Neural cell (in vitro differentiated cells): ENCODE data around the gene LFNG. TPM values are rescaled to one million over a fixed set of nuclear protein-coding genes. Genes with fewer than 3 reads are reported as not detected.

ENCODE experiments used
- H2AFZ ChIP-seq: fragments of 200-600, 300-800 bp; sonication (generic), shearing (Covaris generic); 2 replicates; pipeline ENCODE4 v1.6.0; 2014; ENCODE audit warnings: low read depth, mild to moderate bottlenecking, antibody characterized with exemption, low read length, moderate library complexity
- H3F3A ChIP-seq: fragments of 200-600 bp; shearing (Covaris generic); 2 replicates; pipeline ENCODE4 v1.6.1; 2016; ENCODE audit warnings: mild to moderate bottlenecking, moderate library complexity, mixed read lengths, antibody characterized with exemption, low read length; ENCODE audit not compliant: insufficient read depth, poor library complexity, severe bottlenecking
- H3K27ac ChIP-seq: fragments of 200-600, 300-800 bp; sonication (generic), shearing (Covaris generic); 2 replicates; pipeline ENCODE4 v1.5.1; 2014; ENCODE audit warnings: mild to moderate bottlenecking, low read length, moderate library complexity
- H3K27me3 ChIP-seq: fragments of 300-800, 200-600 bp; sonication (generic), shearing (Covaris generic); 2 replicates; pipeline ENCODE4 v1.6.0; 2014; ENCODE audit warnings: mild to moderate bottlenecking, low read depth, low read length, moderate library complexity; ENCODE audit not compliant: insufficient read depth
- H3K36me3 ChIP-seq: fragments of 300-800, 200-600 bp; sonication (generic), shearing (Covaris generic); 2 replicates; pipeline ENCODE4 v1.5.1; 2014; ENCODE audit warnings: mild to moderate bottlenecking, antibody characterized with exemption, low read length, moderate library complexity; ENCODE audit not compliant: insufficient read depth
- H3K4me2 ChIP-seq: fragments of 300-800, 200-600 bp; sonication (generic), shearing (Covaris generic); 2 replicates; pipeline ENCODE4 v1.6.0; 2014; ENCODE audit warnings: mild to moderate bottlenecking, low read length
- H3K4me3 ChIP-seq: fragments of 300-800, 200-600 bp; sonication (generic), shearing (Covaris generic); 2 replicates; pipeline ENCODE4 v1.5.1; 2014; ENCODE audit warnings: mild to moderate bottlenecking, low read length, moderate library complexity
- H3K79me2 ChIP-seq: fragments of 200-600 bp; shearing (Covaris generic); replicated peaks from 2 replicates; pipeline ENCODE4 v1.6.0; 2014; ENCODE audit warnings: mild to moderate bottlenecking, low read length, moderate library complexity; ENCODE audit not compliant: insufficient read depth
- H3K9ac ChIP-seq: fragments of 300-800, 200-600 bp; sonication (generic), shearing (Covaris generic); 2 replicates; pipeline ENCODE4 v1.6.1; 2016; ENCODE audit warnings: mild to moderate bottlenecking, low read length, mixed read lengths
- H3K9me2 ChIP-seq: fragments of 200-600 bp; shearing (Covaris generic); 2 replicates; pipeline ENCODE4 v1.6.1; 2016; ENCODE audit warnings: mild to moderate bottlenecking, low read length, mixed read lengths; ENCODE audit not compliant: insufficient read depth
- H3K9me3 ChIP-seq: fragments of 200-600, 300-800 bp; sonication (generic), shearing (Covaris generic); 2 replicates; pipeline ENCODE4 v1.6.1; 2016; ENCODE audit warnings: mild to moderate bottlenecking, mixed run types, low read length, moderate library complexity, mixed read lengths
- H4K20me1 ChIP-seq: fragments of 200-600 bp; shearing (Covaris generic); 2 replicates; pipeline ENCODE4 v1.6.1; 2016; ENCODE audit warnings: mild to moderate bottlenecking, mixed run types; ENCODE audit not compliant: insufficient read depth
- CTCF ChIP-seq: fragments of 450-650 bp; IDR thresholded peaks from 2 replicates; pipeline ENCODE4 v1.5.1; 2014; ENCODE audit warnings: antibody characterized with exemption, mild to moderate bottlenecking, moderate library complexity; ENCODE audit not compliant: poor library complexity, severe bottlenecking
- EP300 ChIP-seq: fragments of 450-650 bp; conservative IDR thresholded peaks from 2 replicates; pipeline ENCODE4 v1.6.1; 2014; ENCODE audit warnings: antibody characterized with exemption, mild to moderate bottlenecking, moderate library complexity; ENCODE audit not compliant: poor library complexity, severe bottlenecking
- EZH2 ChIP-seq: fragments of 200-600, 300-800 bp; shearing (Covaris generic), sonication (generic); IDR thresholded peaks from 2 replicates; pipeline ENCODE4 v1.6.1; 2014; ENCODE audit warnings: antibody characterized with exemption, low read length, borderline replicate concordance, mild to moderate bottlenecking; ENCODE audit not compliant: insufficient read depth, poor library complexity, severe bottlenecking
- MXI1 ChIP-seq: fragments of 450-650 bp; conservative IDR thresholded peaks from 2 replicates; pipeline ENCODE4 v1.6.1; 2014; ENCODE audit warnings: antibody characterized with exemption, mild to moderate bottlenecking; ENCODE audit not compliant: poor library complexity, severe bottlenecking
- POLR2AphosphoS5 ChIP-seq: IDR thresholded peaks from 2 replicates; pipeline ENCODE4 v1.6.1; 2012
- RAD21 ChIP-seq: fragments of 450-650 bp; conservative IDR thresholded peaks from 2 replicates; pipeline ENCODE4 v1.6.1; 2014; ENCODE audit warnings: antibody characterized with exemption, mild to moderate bottlenecking, moderate library complexity
- REST ChIP-seq: IDR thresholded peaks from 2 replicates; pipeline ENCODE4 v1.6.1; 2012; ENCODE audit warnings: borderline replicate concordance
- SMC3 ChIP-seq: fragments of 450-650 bp; conservative IDR thresholded peaks from 2 replicates; pipeline ENCODE4 v1.6.1; 2014; ENCODE audit warnings: antibody characterized with exemption, mild to moderate bottlenecking, moderate library complexity; ENCODE audit not compliant: poor library complexity
- TAF1 ChIP-seq: IDR thresholded peaks from 2 replicates; pipeline ENCODE4 v1.6.1; 2012; ENCODE audit warnings: low read depth
- polyA plus RNA-seq: library from polyadenylated mRNA; depleted of rRNA; stranded (reverse); fragments of >200 nt; gene quantifications from 2 replicates; pipeline ENCODE4 v1.2.3, GENCODE V29; 2014

The LFNG gene
- polyA plus RNA-seq, 1 donor from 2014 or later: 0.30 TPM

GRCh38 chr7:2516194-2516555, 3.4 kb upstream of the LFNG start:
- Histone ChIP-seq H2AFZ (no peak overlapping the region), H3K27ac (no peak overlapping the region), H3K36me3 (no peaks in the 10 kb centered on the region), H3K4me2 (no peak overlapping the region), H3K79me2 (peaks cover 8% of the 10 kb centered on the region), H3K9me3 (no peaks in the 10 kb centered on the region), H3F3A (no peaks in the 10 kb centered on the region), H3K9ac (no peak overlapping the region), H3K9me2 (no peaks in the 10 kb centered on the region), H4K20me1 (no peaks in the 10 kb centered on the region), H3K27me3 (peaks cover 10% of the 10 kb centered on the region), H3K4me3 (no peak overlapping the region)
- TF ChIP-seq SMC3: no peak
- TF ChIP-seq REST: no peak
- TF ChIP-seq TAF1: no peak
- no peak for TF ChIP-seq EP300
- TF ChIP-seq RAD21: no peak
- TF ChIP-seq MXI1: no peak
- no peak for TF ChIP-seq CTCF
- no peak for TF ChIP-seq POLR2AphosphoS5
- TF ChIP-seq EZH2: no peak

- no peak overlapping the region for H2AFZ ChIP-seq
- no peak overlapping the region for H3K4me3 ChIP-seq
- no peak overlapping the region for H3K4me2 ChIP-seq
- H3K9me2 ChIP-seq: no peaks in the 10 kb centered on the region
- TF ChIP-seq SMC3 (no peak), RAD21 (no peak)
- no peaks in the 10 kb centered on the region for H3K9me3 ChIP-seq
- peaks cover 10% of the 10 kb centered on the region for H3K27me3 ChIP-seq
- no peaks in the 10 kb centered on the region for H3F3A ChIP-seq
- no peak overlapping the region for H3K27ac ChIP-seq
- no peak overlapping the region for H3K9ac ChIP-seq
- no peaks in the 10 kb centered on the region for H3K36me3 ChIP-seq
- H3K79me2 ChIP-seq: peaks cover 17% of the 10 kb centered on the region
- H4K20me1 ChIP-seq: no peaks in the 10 kb centered on the region
These were observed 2.5 kb upstream of the LFNG start for GRCh38 chr7:2517026-2517425.
